Neural progenitor cell (in vitro differentiated cells): ENCODE data around the gene MYO7B. TPM values are rescaled to one million over a fixed set of nuclear protein-coding genes. Genes with fewer than 3 reads are reported as not detected.

ENCODE experiments used
- DNase-seq: peaks from one replicate; pipeline ENCODE4 v3.0.0-alpha.2; 2016; ENCODE audit warnings: low spot score
- H2AFZ ChIP-seq: fragments of 200-600 bp; sonication (generic); replicated peaks from 2 replicates; pipeline ENCODE4 v1.6.1; 2016; ENCODE audit warnings: antibody characterized with exemption
- H3F3A ChIP-seq: fragments of 200-600 bp; sonication (generic); 2 replicates; pipeline ENCODE4 v1.6.1; 2016; ENCODE audit warnings: antibody characterized with exemption, low read depth
- H3K27ac ChIP-seq: fragments of 200-600 bp; sonication (generic); 2 replicates; pipeline ENCODE4 v1.5.1; 2016; ENCODE audit warnings: mild to moderate bottlenecking
- H3K27me3 ChIP-seq: fragments of 200-600 bp; sonication (generic); 2 replicates; pipeline ENCODE4 v1.6.1; 2016; ENCODE audit warnings: mild to moderate bottlenecking, moderate library complexity
- H3K36me3 ChIP-seq: fragments of 200-600 bp; sonication (generic); 2 replicates; pipeline ENCODE4 v1.5.1; 2016
- H3K4me1 ChIP-seq: fragments of 200-600 bp; sonication (generic); 2 replicates; pipeline ENCODE4 v1.6.1; 2016; ENCODE audit warnings: mixed run types
- H3K4me2 ChIP-seq: fragments of 200-600 bp; sonication (generic); 2 replicates; pipeline ENCODE4 v1.6.1; 2016
- H3K4me3 ChIP-seq: fragments of 200-600 bp; sonication (generic); 2 replicates; pipeline ENCODE4 v1.5.1; 2016
- H3K79me2 ChIP-seq: fragments of 200-600 bp; sonication (generic); 2 replicates; pipeline ENCODE4 v1.6.1; 2016; ENCODE audit warnings: low read depth
- H3K9ac ChIP-seq: fragments of 200-600 bp; sonication (generic); 2 replicates; pipeline ENCODE4 v1.6.1; 2016
- H3K9me3 ChIP-seq: fragments of 200-600 bp; sonication (generic); 2 replicates; pipeline ENCODE4 v1.5.1; 2016; ENCODE audit warnings: low read depth
- H4K20me1 ChIP-seq: fragments of 200-600 bp; sonication (generic); 2 replicates; pipeline ENCODE4 v1.6.1; 2016; ENCODE audit warnings: low read depth
- H3K27ac Mint-ChIP-seq: 3 replicates; pipeline ENCODE4 v1.8.0; 2021; ENCODE audit warnings: mixed read lengths
- H3K27me3 Mint-ChIP-seq: 2 replicates; pipeline ENCODE4 v1.8.0; 2022; ENCODE audit warnings: low read depth, mild to moderate bottlenecking, inconsistent platforms, moderate library complexity, mixed read lengths; ENCODE audit not compliant: insufficient read depth
- H3K36me3 Mint-ChIP-seq: 3 replicates; pipeline ENCODE4 v1.8.0; 2021; ENCODE audit warnings: mixed read lengths
- H3K4me1 Mint-ChIP-seq: 3 replicates; pipeline ENCODE4 v1.8.0; 2021; ENCODE audit warnings: mixed read lengths
- H3K4me3 Mint-ChIP-seq: 3 replicates; pipeline ENCODE4 v1.8.0; 2021; ENCODE audit warnings: mild to moderate bottlenecking, moderate library complexity, mixed read lengths
- H3K9me3 Mint-ChIP-seq: 3 replicates; pipeline ENCODE4 v1.8.0; 2020; ENCODE audit warnings: mixed read lengths
- EZH2 ChIP-seq: fragments of 200-600 bp; sonication (generic); IDR thresholded peaks from 2 replicates; pipeline ENCODE4 v1.6.1; 2017; ENCODE audit warnings: antibody characterized with exemption, mild to moderate bottlenecking, moderate library complexity
- EZH2phosphoT487 ChIP-seq: fragments of 200-600 bp; sonication (generic); IDR thresholded peaks from 2 replicates; pipeline ENCODE4 v1.6.1; 2017; ENCODE audit warnings: antibody characterized with exemption
- total RNA-seq: library from RNA; depleted of rRNA; stranded (reverse); fragments of >200 nt; gene quantifications from 2 replicates; pipeline ENCODE4 v1.2.3, GENCODE V29; 2015; ENCODE audit warnings: low replicate concordance
- TF ChIP-seq, protein P1 (sequence below): fragments of 200-600 bp; sonication (generic); IDR thresholded peaks from 2 replicates; pipeline ENCODE4 v1.5.1; 2017; ENCODE audit warnings: antibody characterized with exemption, mild to moderate bottlenecking

Gene MYO7B
- total RNA-seq, 1 donor from 2014 or later = not detected

DNA sequence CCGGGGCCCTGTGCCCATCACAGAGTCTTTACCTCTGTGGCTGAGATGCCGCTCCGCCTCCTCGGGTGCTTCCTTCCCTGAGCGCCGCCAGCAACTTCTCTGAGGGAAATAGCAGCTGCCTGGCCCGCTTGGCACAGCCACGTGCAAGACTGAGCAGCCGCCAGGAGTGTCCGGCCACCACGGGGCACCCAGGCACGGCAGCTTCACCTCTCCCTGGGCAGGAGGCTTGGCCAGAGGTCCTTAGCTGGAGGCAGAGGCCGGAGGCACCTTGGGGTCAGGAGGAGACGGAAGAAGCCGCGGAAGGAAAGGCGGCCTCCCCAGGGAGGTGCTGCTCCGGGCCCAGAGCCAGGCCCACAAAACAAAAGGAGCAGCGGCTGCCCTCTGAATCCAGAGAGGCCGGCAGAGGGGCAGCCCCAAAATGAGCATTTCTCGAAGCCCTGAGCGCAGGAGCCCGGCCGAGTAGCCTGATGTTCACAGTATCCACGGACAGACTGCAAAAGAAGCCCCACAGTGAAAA, 145.9 kb downstream of the MYO7B start:
- Histone ChIP-seq H3K27ac (no peak overlapping the region), H3K9me3 (no peaks in the 10 kb centered on the region), H4K20me1 (no peaks in the 10 kb centered on the region), H2AFZ (no peak overlapping the region), H3K36me3 (no peaks in the 10 kb centered on the region), H3K27me3 (peaks cover 24% of the 10 kb centered on the region), H3K4me3 (no peak overlapping the region), H3K4me1 (no peaks in the 10 kb centered on the region), H3F3A (no peaks in the 10 kb centered on the region), H3K79me2 (no peaks in the 10 kb centered on the region), H3K9ac (no peak overlapping the region), H3K4me2 (peak overlapping the region; percentile 37)
- Mint-ChIP-seq H3K36me3 (no peaks in the 10 kb centered on the region), H3K9me3 (no peaks in the 10 kb centered on the region), H3K27me3 (peaks cover 16% of the 10 kb centered on the region), H3K27ac (no peak overlapping the region), H3K4me3 (no peak overlapping the region), H3K4me1 (peaks cover 30% of the 10 kb centered on the region)
- TF ChIP-seq, protein P1, sequence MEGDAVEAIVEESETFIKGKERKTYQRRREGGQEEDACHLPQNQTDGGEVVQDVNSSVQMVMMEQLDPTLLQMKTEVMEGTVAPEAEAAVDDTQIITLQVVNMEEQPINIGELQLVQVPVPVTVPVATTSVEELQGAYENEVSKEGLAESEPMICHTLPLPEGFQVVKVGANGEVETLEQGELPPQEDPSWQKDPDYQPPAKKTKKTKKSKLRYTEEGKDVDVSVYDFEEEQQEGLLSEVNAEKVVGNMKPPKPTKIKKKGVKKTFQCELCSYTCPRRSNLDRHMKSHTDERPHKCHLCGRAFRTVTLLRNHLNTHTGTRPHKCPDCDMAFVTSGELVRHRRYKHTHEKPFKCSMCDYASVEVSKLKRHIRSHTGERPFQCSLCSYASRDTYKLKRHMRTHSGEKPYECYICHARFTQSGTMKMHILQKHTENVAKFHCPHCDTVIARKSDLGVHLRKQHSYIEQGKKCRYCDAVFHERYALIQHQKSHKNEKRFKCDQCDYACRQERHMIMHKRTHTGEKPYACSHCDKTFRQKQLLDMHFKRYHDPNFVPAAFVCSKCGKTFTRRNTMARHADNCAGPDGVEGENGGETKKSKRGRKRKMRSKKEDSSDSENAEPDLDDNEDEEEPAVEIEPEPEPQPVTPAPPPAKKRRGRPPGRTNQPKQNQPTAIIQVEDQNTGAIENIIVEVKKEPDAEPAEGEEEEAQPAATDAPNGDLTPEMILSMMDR = no peak
- no peak for TF ChIP-seq EZH2phosphoT487
- no peak for TF ChIP-seq EZH2
- no peak for DNase-seq

DNA sequence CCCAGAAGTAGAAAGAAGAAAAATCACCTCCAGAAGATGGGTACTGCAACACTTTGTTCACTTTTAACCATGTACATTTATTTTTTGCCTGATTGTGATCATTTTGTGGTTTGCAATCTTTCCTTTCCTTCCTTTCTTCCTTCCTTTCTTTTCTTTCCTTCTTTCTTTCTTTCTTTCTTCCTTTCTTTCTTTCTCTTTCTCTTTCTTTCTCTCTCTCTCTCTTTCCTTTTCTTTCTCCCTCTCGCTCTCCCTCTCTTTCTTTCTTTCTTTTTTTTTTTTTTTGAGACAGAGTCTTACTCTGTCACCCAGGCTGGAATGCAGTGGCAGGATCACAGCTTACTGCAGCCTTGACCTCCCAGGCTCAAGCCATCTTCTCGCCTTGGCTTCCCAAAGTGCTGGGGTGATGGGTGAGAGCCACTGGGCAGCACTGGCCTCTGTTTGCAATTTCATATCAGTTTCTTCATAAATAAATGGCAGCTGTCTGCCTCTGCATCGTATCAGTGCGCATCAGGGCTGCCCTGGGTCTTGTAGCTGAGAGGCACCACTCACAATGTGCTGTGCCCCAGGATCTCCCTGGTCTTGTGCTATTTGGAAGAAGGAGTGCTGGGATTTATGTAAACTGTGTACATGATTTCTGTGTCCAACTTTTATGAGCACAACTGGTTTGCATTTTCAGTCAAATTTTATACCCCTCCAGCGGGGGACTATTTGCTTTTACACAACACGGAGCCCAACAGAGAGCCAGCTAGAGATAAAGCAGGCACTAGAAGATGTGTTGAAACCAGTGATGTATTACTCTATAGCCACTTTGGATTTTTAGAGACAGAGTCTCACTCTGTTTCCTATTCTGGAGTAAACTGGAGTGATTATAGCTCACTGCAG, 146.7 kb downstream of the MYO7B start:
- H3K27me3 ChIP-seq = peaks cover 15% of the 10 kb centered on the region
- Mint-ChIP-seq H3K9me3 (no peaks in the 10 kb centered on the region), H3K27me3 (peaks cover 10% of the 10 kb centered on the region), H3K27ac (no peak overlapping the region), H3K4me3 (no peak overlapping the region), H3K4me1 (peaks cover 27% of the 10 kb centered on the region), H3K36me3 (no peaks in the 10 kb centered on the region)
- H3K4me1 ChIP-seq = no peaks in the 10 kb centered on the region
- no peak overlapping the region for H3K4me3 ChIP-seq
- no peak overlapping the region for H2AFZ ChIP-seq
- H3K79me2 ChIP-seq = no peaks in the 10 kb centered on the region
- H3F3A ChIP-seq = no peaks in the 10 kb centered on the region
- no peak overlapping the region for H3K27ac ChIP-seq
- H3K9ac ChIP-seq = no peak overlapping the region
- DNase-seq = no peak
- no peak for TF ChIP-seq EZH2phosphoT487
- no peak overlapping the region for H3K4me2 ChIP-seq
- no peaks in the 10 kb centered on the region for H3K9me3 ChIP-seq
- H3K36me3 ChIP-seq = no peaks in the 10 kb centered on the region
- no peaks in the 10 kb centered on the region for H4K20me1 ChIP-seq

DNA sequence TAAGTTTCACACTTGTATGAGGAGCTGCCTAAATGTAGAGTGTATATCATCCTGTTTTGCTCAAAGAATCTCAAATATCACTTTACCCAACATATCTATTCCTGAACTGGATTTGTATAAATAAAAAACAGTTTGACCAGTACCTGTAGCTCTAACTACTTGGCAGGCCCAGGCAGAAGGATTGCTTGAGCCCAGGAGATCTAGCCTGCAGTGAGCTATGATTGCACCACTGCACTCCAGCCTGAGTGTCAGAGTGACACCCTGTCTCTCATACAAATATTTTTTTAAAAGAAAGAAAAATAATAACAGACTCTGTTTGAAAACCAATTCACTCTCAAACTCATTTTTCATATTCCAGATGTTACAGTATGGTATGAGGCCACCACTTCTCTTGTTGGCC, 147.6 kb downstream of the MYO7B start:
- Mint-ChIP-seq H3K4me1 (peaks cover 27% of the 10 kb centered on the region), H3K27ac (no peak overlapping the region), H3K4me3 (no peak overlapping the region), H3K27me3 (peaks cover 8% of the 10 kb centered on the region), H3K9me3 (peaks cover 2% of the 10 kb centered on the region), H3K36me3 (no peaks in the 10 kb centered on the region)
- Histone ChIP-seq H3K4me1 (no peaks in the 10 kb centered on the region), H3K79me2 (no peaks in the 10 kb centered on the region), H4K20me1 (no peaks in the 10 kb centered on the region), H3K27ac (no peak overlapping the region), H3K36me3 (no peaks in the 10 kb centered on the region), H3K9me3 (no peaks in the 10 kb centered on the region), H3K4me2 (no peak overlapping the region), H3K4me3 (no peak overlapping the region), H3F3A (no peaks in the 10 kb centered on the region), H3K9ac (no peak overlapping the region), H2AFZ (no peak overlapping the region), H3K27me3 (peaks cover 7% of the 10 kb centered on the region)
- TF ChIP-seq, protein P1 = no peak
- TF ChIP-seq EZH2phosphoT487 (no peak), EZH2 (no peak)
- no peak for DNase-seq

DNA sequence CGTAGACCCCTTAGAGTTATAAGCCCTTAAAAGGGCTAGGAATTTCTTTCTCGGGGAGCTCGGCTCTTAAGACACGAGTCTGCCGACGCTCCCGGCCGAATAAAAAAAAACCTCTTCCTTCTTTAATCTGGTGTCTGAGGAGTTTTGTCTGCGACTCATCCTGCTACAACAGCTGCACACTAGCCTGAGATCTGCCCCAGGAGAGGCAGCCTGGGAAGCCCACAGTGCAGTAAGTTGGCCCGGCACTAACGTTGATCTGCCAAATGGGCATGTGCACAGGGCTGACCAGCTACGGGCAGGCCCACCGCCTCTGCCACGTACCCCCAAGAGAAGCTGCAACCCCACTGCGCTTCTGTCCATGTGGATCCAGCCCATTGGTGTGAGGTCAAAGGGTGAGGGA, 148.3 kb downstream of the MYO7B start:
- H3K27me3 Mint-ChIP-seq = peaks cover 8% of the 10 kb centered on the region
- Histone ChIP-seq H2AFZ (no peak overlapping the region), H3F3A (no peaks in the 10 kb centered on the region), H3K27me3 (no peaks in the 10 kb centered on the region), H4K20me1 (no peaks in the 10 kb centered on the region), H3K4me3 (no peak overlapping the region), H3K79me2 (no peaks in the 10 kb centered on the region), H3K4me1 (no peaks in the 10 kb centered on the region), H3K36me3 (no peaks in the 10 kb centered on the region), H3K4me2 (no peak overlapping the region), H3K9ac (no peak overlapping the region), H3K9me3 (no peaks in the 10 kb centered on the region), H3K27ac (no peak overlapping the region)
- no peak overlapping the region for H3K4me3 Mint-ChIP-seq
- H3K4me1 Mint-ChIP-seq = peaks cover 27% of the 10 kb centered on the region
- no peaks in the 10 kb centered on the region for H3K36me3 Mint-ChIP-seq
- TF ChIP-seq EZH2phosphoT487 (no peak), EZH2 (no peak)
- TF ChIP-seq, protein P1 = no peak
- H3K27ac Mint-ChIP-seq = no peak overlapping the region
- DNase-seq = no peak
- peaks cover 8% of the 10 kb centered on the region for H3K9me3 Mint-ChIP-seq
